ENCODE data around the gene CARS1. TPM values are rescaled to one million over a fixed set of nuclear protein-coding genes. Genes with fewer than 3 reads are reported as not detected.

Gene CARS1
- total RNA-seq, 1 donor: 68.2 TPM

DNA sequence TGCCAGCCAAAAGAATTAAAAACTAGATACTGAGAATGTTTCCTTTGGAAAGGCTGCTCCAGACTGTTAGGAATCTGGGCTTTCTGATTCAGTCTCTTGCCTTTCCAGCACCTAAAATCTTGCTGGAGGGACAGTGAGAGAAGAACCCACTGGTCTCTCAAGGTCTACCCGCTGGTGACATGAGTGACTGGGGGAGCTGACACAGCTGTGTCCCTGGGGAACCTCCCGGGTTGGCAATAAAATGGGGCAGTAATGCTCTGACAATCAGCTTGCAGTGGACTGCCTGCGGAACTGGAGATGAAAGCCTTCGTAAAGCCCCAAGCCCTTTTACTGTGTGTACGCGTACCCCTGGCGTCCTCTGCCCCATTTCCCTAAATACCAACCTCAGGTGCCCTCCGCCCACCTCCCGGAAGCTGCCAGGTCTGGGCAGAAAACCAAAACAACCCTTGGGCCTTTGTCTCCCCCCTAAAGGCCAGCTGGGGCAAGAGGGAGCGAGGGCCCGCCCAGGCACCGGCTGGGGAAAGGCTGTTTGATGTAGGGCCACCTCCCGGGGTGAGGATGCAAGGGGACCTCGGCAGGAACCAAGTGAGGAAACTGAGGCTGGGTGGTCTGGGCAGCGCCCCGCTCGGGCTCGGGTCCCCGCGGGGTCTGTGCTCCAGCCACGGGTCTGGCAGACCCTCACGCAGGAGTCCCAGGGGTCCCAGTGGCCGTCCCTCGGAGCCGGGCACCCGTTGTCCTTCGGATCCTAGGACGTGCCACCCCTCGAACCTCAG is 741 bp downstream of the CARS1 start:
- DNase-seq (ENCODE audit: low read depth): no peak
- H3K4me3 ChIP-seq (ENCODE audit: low read depth, low read length): peak overlapping the region; percentile 87
- no peak for TF ChIP-seq CTCF (IDR thresholded peaks at IDR 0.05; ENCODE audit: insufficient read depth, low read depth, low read length)

DNA sequence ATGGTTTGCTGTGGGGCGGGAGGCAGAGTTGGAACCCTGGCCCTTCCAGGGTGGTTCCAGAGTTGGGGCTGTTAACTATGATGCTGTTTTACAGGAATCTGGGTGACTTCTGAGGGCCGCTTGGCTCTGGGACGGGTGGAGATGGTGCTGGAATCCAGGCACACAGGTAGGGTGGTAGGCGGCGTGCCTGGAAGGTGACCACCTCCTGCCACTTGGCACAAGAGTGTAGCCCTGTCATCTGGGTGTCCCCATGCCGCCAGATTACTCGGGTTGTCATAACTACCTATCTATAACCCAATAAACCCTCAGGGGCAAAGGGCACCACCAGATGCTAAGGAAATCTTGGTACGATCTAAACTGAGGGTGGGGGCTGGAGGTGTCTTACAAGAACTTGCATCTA is 1.3 kb downstream of the CARS1 start:
- no peak for TF ChIP-seq CTCF (IDR thresholded peaks at IDR 0.05; ENCODE audit: insufficient read depth, low read depth, low read length)
- H3K4me3 ChIP-seq (ENCODE audit: low read depth, low read length): peak overlapping the region; percentile 87
- DNase-seq (ENCODE audit: low read depth): no peak

- TF ChIP-seq CTCF (IDR thresholded peaks at IDR 0.05; ENCODE audit: insufficient read depth, low read depth, low read length): no peak
- no peak overlapping the region for H3K4me3 ChIP-seq (ENCODE audit: low read depth, low read length)
- no peak for DNase-seq (ENCODE audit: low read depth)
These were observed 4.7 kb downstream of the CARS1 start for GRCh38 chr11:3052567-3052966.

GRCh38 chr11:3052109-3052479 is 5.1 kb downstream of the CARS1 start:
- DNase-seq (ENCODE audit: low read depth): no peak
- H3K4me3 ChIP-seq (ENCODE audit: low read depth, low read length): no peak overlapping the region
- no peak for TF ChIP-seq CTCF (IDR thresholded peaks at IDR 0.05; ENCODE audit: insufficient read depth, low read depth, low read length)

DNA sequence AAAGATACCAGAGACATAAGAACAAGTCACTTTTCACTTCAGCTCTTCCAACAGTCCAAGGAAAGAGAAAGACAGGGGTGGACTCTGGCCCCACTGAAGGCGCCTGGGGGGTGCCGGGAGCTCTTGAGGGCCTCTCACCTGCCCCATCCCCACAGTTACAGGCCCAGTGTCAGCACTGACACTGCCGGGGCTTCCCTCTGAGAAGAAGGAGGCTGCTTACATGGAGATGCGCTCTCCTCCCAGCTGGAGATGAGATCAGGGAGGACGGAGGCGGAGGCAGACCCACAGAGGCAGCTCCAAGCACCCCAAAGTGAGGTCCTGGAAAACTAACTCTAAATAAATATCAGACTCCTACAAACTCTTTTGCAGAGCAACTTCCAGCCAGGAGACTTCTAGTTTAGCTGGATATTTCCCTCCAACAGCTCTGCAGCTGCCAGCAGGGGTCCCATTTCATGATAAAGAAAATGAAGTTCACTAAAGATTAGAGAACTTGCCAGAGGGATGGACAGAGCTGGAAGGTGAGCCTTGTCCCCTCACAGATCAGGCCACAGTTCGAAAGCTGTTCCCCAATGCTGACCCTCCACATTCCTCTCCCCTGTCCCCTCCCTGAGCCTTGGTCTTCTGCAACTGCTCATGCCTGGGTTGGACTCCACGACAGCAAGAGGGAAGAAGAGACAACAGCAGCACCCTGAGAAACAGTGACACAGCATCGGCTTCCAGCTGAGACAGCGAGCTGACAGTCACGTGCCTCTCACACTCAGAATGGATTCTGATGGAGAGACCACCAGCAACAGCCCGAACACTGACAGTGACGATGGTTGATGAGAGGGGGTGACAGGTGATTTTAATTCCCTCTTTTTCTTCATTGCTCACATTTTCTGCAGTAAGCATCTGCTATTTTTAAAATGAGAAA is 5.8 kb downstream of the CARS1 start:
- peak; percentile 22 for TF ChIP-seq CTCF (IDR thresholded peaks at IDR 0.05; ENCODE audit: insufficient read depth, low read depth, low read length)
- no peak overlapping the region for H3K4me3 ChIP-seq (ENCODE audit: low read depth, low read length)
- no peak for DNase-seq (ENCODE audit: low read depth)

GRCh38 chr11:3050386-3051195 is 6.6 kb downstream of the CARS1 start:
- TF ChIP-seq CTCF (IDR thresholded peaks at IDR 0.05; ENCODE audit: insufficient read depth, low read depth, low read length): no peak
- H3K4me3 ChIP-seq (ENCODE audit: low read depth, low read length): no peak overlapping the region
- no peak for DNase-seq (ENCODE audit: low read depth)
